Lung microvascular endothelial cell (primary cell): ENCODE data around the gene MAP4. TPM values are rescaled to one million over a fixed set of nuclear protein-coding genes. Genes with fewer than 3 reads are reported as not detected.
A peak's percentile ranks its signal among the peaks of the same experiment; 100 is the strongest.

Experiments
- DNase-seq, 2 donors: peaks; one replicate each; pipeline versions ENCODE4 v3.0.0 to v3.0.0-alpha.2; 2010; ENCODE audit warnings: low read depth in 2 of 2
- total RNA-seq: library from RNA; depleted of rRNA; stranded (reverse); fragments of >200 nt; gene quantifications from 2 replicates; pipeline ENCODE4 v1.2.1, GENCODE V29; 2014

Gene MAP4
- total RNA-seq, 1 donor from 2014 or later: 36.7 TPM

- DNase-seq: no peak
Observed at GRCh38 chr3:47868306-47868705, 147.9 kb downstream of the MAP4 start.

- no peak for DNase-seq
Observed at GRCh38 chr3:47867451-47868044, 148.7 kb downstream of the MAP4 start.

- peak in 1 of 2 donors; percentile 33 for DNase-seq
Observed at GRCh38 chr3:47865192-47865591, 151.0 kb downstream of the MAP4 start.

- no peak for DNase-seq
Observed at GRCh38 chr3:47863391-47864128, 152.7 kb downstream of the MAP4 start.

GRCh38 chr3:47859956-47860605, 156.1 kb downstream of the MAP4 start:
- DNase-seq: no peak

GRCh38 chr3:47857151-47857550, 159.1 kb downstream of the MAP4 start:
- DNase-seq: no peak

GRCh38 chr3:47856669-47857068, 159.5 kb downstream of the MAP4 start:
- DNase-seq: no peak

- DNase-seq: no peak
Observed at GRCh38 chr3:47855461-47856383, 160.5 kb downstream of the MAP4 start.

GRCh38 chr3:47854720-47855455, 161.3 kb downstream of the MAP4 start:
- DNase-seq: no peak

- no peak for DNase-seq
Observed at GRCh38 chr3:47854267-47854666, 161.9 kb downstream of the MAP4 start.

GRCh38 chr3:47852604-47853602, 163.3 kb downstream of the MAP4 start:
- DNase-seq: no peak

- no peak for DNase-seq
Observed at GRCh38 chr3:47851888-47852603, 164.2 kb downstream of the MAP4 start.

GRCh38 chr3:47850564-47851410, 165.4 kb downstream of the MAP4 start:
- peak in 1 of 2 donors; percentile 13 for DNase-seq

GRCh38 chr3:47849699-47850563, 166.3 kb downstream of the MAP4 start:
- peak; percentile 40 to 41 for DNase-seq

GRCh38 chr3:47849186-47849698, 167.0 kb downstream of the MAP4 start:
- DNase-seq: no peak

- no peak for DNase-seq
Observed at GRCh38 chr3:47848599-47849117, 167.6 kb downstream of the MAP4 start.
